ENCODE measurements around the gene RAB37. TPM values are rescaled to one million over a fixed set of nuclear protein-coding genes. Genes with fewer than 3 reads are reported as not detected.

RAB37 gene
- total and polyA plus RNA-seq, 2 of the 8 experiments (the other 6 are each of a cell fraction or from before 2014, with no cell fraction given), result 5.5 to 6.1 TPM

DNA sequence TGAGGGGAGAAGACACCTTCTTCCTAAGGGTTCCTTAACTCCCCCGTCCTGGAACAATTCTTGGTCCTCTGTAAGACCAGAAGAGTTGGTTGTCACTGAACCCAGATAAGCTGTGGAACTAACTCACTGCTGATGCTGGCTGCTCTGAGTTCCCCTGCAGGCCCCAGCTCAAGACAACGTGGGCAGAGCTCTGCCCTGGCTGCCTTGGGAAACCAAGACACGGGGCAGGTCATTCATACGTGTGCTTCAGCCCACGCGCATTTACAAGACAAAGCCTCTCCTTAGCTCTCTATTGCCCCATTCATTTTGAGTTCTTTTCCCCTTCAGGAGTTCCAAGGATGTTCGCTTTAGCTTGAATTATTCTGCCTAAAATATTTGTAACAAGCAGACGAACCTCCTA, 42.4 kb downstream of the RAB37 start:
- DNase-seq (ENCODE audit: low read depth in 1 of 2, low spot score in 2 of 2) (no peak), FAIRE-seq (no peak)
- Histone ChIP-seq H2AK5ac (ENCODE audit: low read depth, low read length) (no peak overlapping the region), H3K18ac (ENCODE audit: extremely low read depth, low read length) (no peak overlapping the region), H3K14ac (ENCODE audit: insufficient read length) (no peak overlapping the region), H4K20me1 (replicated peaks in 1 of 2; ENCODE audit: control insufficient read depth in 1 of 2, insufficient read depth in 2 of 2, low read length in 2 of 2) (peaks cover 3 to 7% of the 10 kb centered on the region in 2 experiments), H3K9ac (replicated peaks in 1 of 4; ENCODE audit: extremely low read depth in 1 of 4, low read depth in 3 of 4, low read length in 3 of 4) (no peak overlapping the region), H3K56ac (replicated peaks; ENCODE audit: insufficient read length, low read depth, low read length) (no peak overlapping the region), H4K91ac (replicated peaks; ENCODE audit: insufficient read length, low read length) (no peak overlapping the region), H2BK5ac (ENCODE audit: low read depth, low read length) (no peak overlapping the region), H2BK15ac (ENCODE audit: low read length) (no peak overlapping the region), H3K27me3 (replicated peaks in 1 of 4; ENCODE audit: control insufficient read depth in 3 of 4, extremely low read depth in 1 of 4, insufficient read depth in 3 of 4, low read length in 3 of 4) (no peaks in the 10 kb centered on the region), H4K5ac (ENCODE audit: insufficient read length, low read depth, low read length) (no peak overlapping the region), H3K79me2 (ENCODE audit: control insufficient read depth in 1 of 2, insufficient read depth in 2 of 2, low read length in 2 of 2) (peaks cover 0 to 24% of the 10 kb centered on the region in 2 experiments; a peak in 2 of 4 replicates), H3K9me3 (ENCODE audit: insufficient read depth in 2 of 2, low read depth in 1 of 2, low read length in 1 of 2) (no peaks in the 10 kb centered on the region), H3K4me1 (replicated peaks in 1 of 4; ENCODE audit: control insufficient read depth in 3 of 4, insufficient read depth in 4 of 4, low read length in 3 of 4) (peaks cover 0 to 9% (median 6%) of the 10 kb centered on the region in 4 experiments; a peak in 5 of 7 replicates), H3K23ac (ENCODE audit: insufficient read length) (no peak overlapping the region), H4K8ac (ENCODE audit: extremely low read depth, insufficient read depth, low read length) (no peak overlapping the region), H2BK12ac (ENCODE audit: low read depth, low read length) (no peak overlapping the region), H2BK20ac (ENCODE audit: low read length) (no peak overlapping the region), H3K27ac (ENCODE audit: low read depth, low read length) (no peak overlapping the region), H3K4me3 (ENCODE audit: extremely low read depth in 1 of 4, insufficient read depth in 2 of 4, low read depth in 3 of 4, low read length in 4 of 4) (no peak overlapping the region), H3K79me1 (ENCODE audit: low read depth, low read length) (peaks cover 14% of the 10 kb centered on the region), H3K23me2 (ENCODE audit: low read depth, low read length) (peaks cover 9% of the 10 kb centered on the region), H3K4me2 (ENCODE audit: insufficient read depth in 1 of 2, low read depth in 2 of 2, low read length in 2 of 2) (no peak overlapping the region), H3K36me3 (ENCODE audit: control insufficient read depth in 2 of 4, insufficient read depth in 4 of 4, low read length in 3 of 4) (peaks cover 0 to 9% (median 0%) of the 10 kb centered on the region in 4 experiments; a peak in 3 of 8 replicates), H3K4ac (replicated peaks; ENCODE audit: insufficient read length, low read depth, low read length) (no peak overlapping the region), H2BK120ac (replicated peaks; ENCODE audit: low read depth, low read length) (no peak overlapping the region), H2AFZ (ENCODE audit: low read length) (no peak overlapping the region)
- ChIA-PET CTCF (ENCODE audit: partially characterized antibody) (interaction anchor here (1.0 to 99.6 kb wide), 12 partner anchors 9 to 122 kb away, joined by 3 to 2981 read pairs (median 9); partner anchors contain the start of genes FDXR, GRIN2C, NHERF1 and RAB37), POLR2A (ENCODE audit: partially characterized antibody) (interaction anchor here (0.6 kb wide), 1 partner anchor 12 kb away, joined by 3 read pairs; no protein-coding TSS in a partner anchor)
- 94% methylated on average over 8 of the region's 8 CpGs; no CpG with 5 or more reads in 1 of the 2 experiments for WGBS, 2 experiments (ENCODE audit: extremely low coverage in 1 of 2, insufficient coverage in 1 of 2, insufficient read length in 1 of 2, insufficient replicate concordance in 2 of 2, low coverage in 1 of 2, low lambda C conversion rate in 2 of 2, missing lambda C conversion rate in 1 of 2)
- TF ChIP-seq JUND (IDR thresholded peaks at IDR 0.05; ENCODE audit: low read length) (no peak), KDM5A (IDR thresholded peaks at IDR 0.05; ENCODE audit: low read length) (no peak), CBX5 (IDR thresholded peaks at IDR 0.05; ENCODE audit: low read depth, low read length) (no peak), USF2 (IDR thresholded peaks at IDR 0.05; ENCODE audit: low read length) (no peak)

Data from H1 (cell line).